NT2/D1 (cell line): ENCODE measurements around the gene PMIS2.
"Not testable (repeated sequence)": the region's sequence is repeated elsewhere in the genome, so short reads cannot be mapped to it uniquely, and the experiment has no call there.

Source experiments
- DNase-seq: peaks from one replicate; pipeline ENCODE4 v3.0.0-alpha.2; 2011; ENCODE audit warnings: low read depth, low spot score
- H3K27me3 ChIP-seq: 2 replicates; pipeline ENCODE4 v1.6.0; 2011; ENCODE audit warnings: mild to moderate bottlenecking; ENCODE audit not compliant: insufficient read length, insufficient read depth
- H3K36me3 ChIP-seq: 2 replicates; pipeline ENCODE4 v1.6.1; 2011; ENCODE audit warnings: mild to moderate bottlenecking, low read length, mixed read lengths; ENCODE audit not compliant: insufficient read depth, insufficient read length
- H3K4me1 ChIP-seq: 2 replicates; pipeline ENCODE4 v1.5.1; 2011; ENCODE audit not compliant: insufficient read depth, insufficient read length
- H3K4me3 ChIP-seq: 2 replicates; pipeline ENCODE4 v1.5.1; 2011; ENCODE audit warnings: low read depth; ENCODE audit not compliant: insufficient read length
- H3K9ac ChIP-seq: 2 replicates; pipeline ENCODE4 v1.6.0; 2011; ENCODE audit warnings: low read depth; ENCODE audit not compliant: insufficient read length
- H3K9me3 ChIP-seq: 2 replicates; pipeline ENCODE4 v1.5.1; 2011; ENCODE audit warnings: mild to moderate bottlenecking, low read length; ENCODE audit not compliant: insufficient read depth
- SUZ12 ChIP-seq: IDR thresholded peaks from 2 replicates; pipeline ENCODE4 v1.6.1; 2011; ENCODE audit not compliant: insufficient read length, insufficient read depth; ENCODE audit errors: extremely low read depth
- YY1 ChIP-seq: IDR thresholded peaks from 2 replicates; pipeline ENCODE4 v1.6.1; 2011; ENCODE audit not compliant: insufficient read length, insufficient read depth
- ZNF274 ChIP-seq: IDR thresholded peaks from 2 replicates; pipeline ENCODE4 v1.6.1; 2011; ENCODE audit warnings: mild to moderate bottlenecking, low read depth, low read length

Gene PMIS2

DNA sequence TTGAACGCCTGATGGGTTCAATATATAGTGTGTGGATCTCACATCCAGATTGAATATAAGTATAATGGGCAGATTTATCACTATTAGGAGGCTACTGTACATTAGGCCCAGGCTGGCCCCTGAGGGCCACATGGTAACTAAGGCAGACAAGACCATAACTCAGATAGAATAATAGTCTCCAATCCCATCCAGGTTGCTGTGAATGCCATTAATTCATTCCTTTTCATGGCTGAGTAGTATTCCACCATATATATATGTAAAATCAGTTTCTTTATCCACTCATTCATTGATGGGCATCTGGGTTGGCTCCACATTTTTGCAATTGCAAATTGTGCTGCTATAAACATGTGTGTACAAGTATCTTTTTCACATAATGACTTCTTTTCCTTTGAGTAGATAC, 8.1 kb upstream of the PMIS2 start:
- TF ChIP-seq YY1 (no peak), SUZ12 (no peak), ZNF274 (no peak)
- no peaks in the 10 kb centered on the region for H3K36me3 ChIP-seq
- no peak overlapping the region for H3K4me3 ChIP-seq
- no peaks in the 10 kb centered on the region for H3K27me3 ChIP-seq
- no peak for DNase-seq
- H3K4me1 ChIP-seq, result no peaks in the 10 kb centered on the region
- H3K9ac ChIP-seq, result no peak overlapping the region
- H3K9me3 ChIP-seq, result peaks cover 29% of the 10 kb centered on the region

DNA sequence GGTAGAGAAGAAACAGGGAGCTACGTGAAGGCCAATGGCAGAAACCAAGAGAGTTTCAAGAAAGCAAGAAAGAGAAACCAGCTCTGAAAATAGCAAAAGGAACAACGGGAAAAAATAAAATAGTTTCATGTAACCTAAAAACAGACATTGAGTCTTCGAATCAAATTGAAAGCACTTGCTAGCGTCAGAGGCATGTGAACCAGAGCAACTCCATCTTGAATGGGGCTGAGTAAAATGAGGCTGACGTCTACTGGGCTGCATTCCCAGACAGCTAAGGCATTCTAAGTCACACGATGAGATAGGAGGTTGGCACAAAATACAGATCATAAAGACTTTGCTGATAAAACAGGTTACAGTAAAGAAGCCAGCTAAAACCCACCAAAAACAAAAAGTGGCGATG, 7.3 kb upstream of the PMIS2 start:
- no peak overlapping the region for H3K9ac ChIP-seq
- no peaks in the 10 kb centered on the region for H3K27me3 ChIP-seq
- TF ChIP-seq YY1, result no peak
- TF ChIP-seq ZNF274, result no peak
- no peak for TF ChIP-seq SUZ12

DNA sequence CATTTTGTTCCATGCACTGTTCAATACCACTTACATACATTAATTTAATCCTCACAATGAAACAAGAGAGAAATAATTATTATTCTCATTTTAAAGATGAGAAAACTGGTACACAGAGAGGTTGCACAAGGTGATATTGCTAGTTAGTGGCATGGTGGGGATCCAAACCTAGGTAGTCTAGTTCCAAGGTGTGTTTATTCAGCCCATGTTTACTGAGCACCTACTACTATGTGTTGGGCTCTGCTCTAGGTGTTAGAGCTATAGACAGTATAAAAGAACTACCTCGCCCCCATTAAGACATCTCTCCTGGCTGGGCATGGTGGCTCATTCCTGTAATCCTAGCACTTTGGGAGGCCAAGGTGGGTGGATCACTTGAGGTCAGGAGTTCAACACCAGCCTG, 3.2 kb upstream of the PMIS2 start:
- Histone ChIP-seq H3K36me3 (no peaks in the 10 kb centered on the region), H3K9me3 (peaks cover 7% of the 10 kb centered on the region), H3K27me3 (peaks cover 2% of the 10 kb centered on the region), H3K4me1 (no peaks in the 10 kb centered on the region), H3K4me3 (no peak overlapping the region), H3K9ac (no peak overlapping the region)
- DNase-seq, result no peak
- TF ChIP-seq YY1 (no peak), SUZ12 (no peak), ZNF274 (no peak)

More for the DNA sequence above, 7.3 kb upstream of the PMIS2 start:
- no peaks in the 10 kb centered on the region for H3K4me1 ChIP-seq
- H3K36me3 ChIP-seq, result no peaks in the 10 kb centered on the region
- DNase-seq, result no peak
- H3K4me3 ChIP-seq, result no peak overlapping the region
- H3K9me3 ChIP-seq, result peaks cover 29% of the 10 kb centered on the region

DNA sequence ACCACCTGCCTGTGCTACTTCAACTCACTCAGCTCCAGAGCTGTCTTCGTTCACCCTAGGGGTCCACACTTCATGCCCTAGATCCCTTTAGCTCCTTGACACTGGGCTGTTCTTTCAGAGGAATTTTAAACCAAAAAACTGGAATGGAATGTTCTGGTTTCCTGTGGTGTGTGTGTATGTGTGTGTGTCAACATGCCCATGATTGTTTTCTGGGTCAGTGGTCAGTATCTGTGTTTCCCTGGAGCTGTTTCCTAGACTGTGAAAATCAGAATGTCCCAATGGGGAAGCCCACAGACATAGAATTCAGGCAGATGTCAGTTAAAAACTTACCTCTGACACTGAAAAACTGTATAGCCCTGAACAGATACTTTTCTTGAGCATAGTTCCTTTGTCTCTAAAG, 1.3 kb downstream of the PMIS2 start:
- H3K36me3 ChIP-seq, result no peaks in the 10 kb centered on the region
- no peaks in the 10 kb centered on the region for H3K4me1 ChIP-seq
- no peak overlapping the region for H3K9ac ChIP-seq
- DNase-seq, result no peak
- no peak overlapping the region for H3K4me3 ChIP-seq
- TF ChIP-seq ZNF274, result no peak
- TF ChIP-seq YY1, result no peak
- no peak for TF ChIP-seq SUZ12
- H3K27me3 ChIP-seq, result peaks cover 2% of the 10 kb centered on the region
- peaks cover 4% of the 10 kb centered on the region; the same call in 1 of the 2 replicates for H3K9me3 ChIP-seq

DNA sequence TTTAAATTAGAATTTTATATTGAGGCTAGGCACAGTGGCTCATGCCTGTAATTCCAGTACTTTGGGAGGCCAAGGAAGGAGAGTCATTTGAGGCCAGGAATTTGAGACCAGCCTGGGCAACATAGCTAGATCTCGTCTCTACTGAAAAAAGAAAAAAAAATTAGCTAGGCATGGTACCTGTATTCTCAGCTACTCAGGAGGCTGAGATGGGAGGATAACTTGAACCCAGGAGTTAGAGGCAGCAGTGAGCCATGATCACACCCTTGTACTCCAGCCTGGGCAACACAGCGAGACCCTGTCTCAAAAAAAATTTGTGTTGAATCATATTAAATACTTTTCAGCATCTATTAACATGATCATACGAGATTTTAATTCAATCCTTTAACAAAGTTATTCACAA, 4.9 kb downstream of the PMIS2 start:
- no peaks in the 10 kb centered on the region for H3K27me3 ChIP-seq
- no peaks in the 10 kb centered on the region for H3K36me3 ChIP-seq
- H3K9me3 ChIP-seq, result peaks cover 2% of the 10 kb centered on the region; the same call in 1 of the 2 replicates
- H3K4me3 ChIP-seq, result no peak overlapping the region
- H3K9ac ChIP-seq, result no peak overlapping the region
- H3K4me1 ChIP-seq, result no peaks in the 10 kb centered on the region
- no peak for TF ChIP-seq YY1
- TF ChIP-seq SUZ12, result no peak
- no peak for TF ChIP-seq ZNF274
- no peak for DNase-seq

DNA sequence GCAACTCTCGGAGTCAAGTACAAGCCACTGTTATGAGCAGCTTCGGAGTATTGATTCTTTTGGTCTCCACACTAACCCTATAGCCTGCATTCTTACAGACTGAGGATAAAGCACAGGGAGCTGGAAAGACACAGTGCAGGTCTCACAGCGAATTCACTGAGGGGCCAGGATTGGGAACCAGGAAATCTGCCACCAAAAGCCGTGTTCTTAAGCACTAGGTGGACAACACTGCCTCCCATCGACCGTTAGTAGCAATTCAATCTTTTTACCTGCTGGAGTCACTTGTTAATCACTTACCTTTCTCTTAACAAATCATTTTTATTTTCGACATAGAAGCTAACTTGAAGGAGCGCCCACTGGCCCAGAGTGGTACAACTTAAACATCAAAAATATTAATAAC, 6.3 kb downstream of the PMIS2 start:
- TF ChIP-seq ZNF274 (no peak), SUZ12 (no peak), YY1 (no peak)
- Histone ChIP-seq H3K9ac (no peak overlapping the region), H3K27me3 (no peaks in the 10 kb centered on the region), H3K4me3 (no peak overlapping the region), H3K4me1 (no peaks in the 10 kb centered on the region), H3K36me3 (no peaks in the 10 kb centered on the region), H3K9me3 (no peaks in the 10 kb centered on the region)
- DNase-seq, result peak; percentile 36

DNA sequence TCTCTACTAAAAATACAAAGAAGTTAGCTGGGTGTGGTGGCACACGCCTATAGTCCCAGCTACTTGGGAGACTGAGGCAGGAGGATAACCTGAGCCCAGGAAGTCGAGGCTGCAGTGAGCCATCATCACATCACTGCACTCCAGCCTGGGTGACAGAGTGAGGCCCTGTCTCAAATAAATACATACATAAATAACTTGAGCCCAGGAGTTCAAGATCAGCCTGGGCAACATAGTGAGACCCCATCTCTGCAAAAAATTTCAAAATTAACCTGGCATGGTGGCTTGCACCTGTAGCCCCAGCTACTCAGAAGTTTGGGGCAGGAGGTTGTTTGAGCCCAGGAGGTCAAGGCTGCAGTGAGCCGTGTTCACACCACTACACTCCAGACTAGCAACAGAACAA, 9.1 kb downstream of the PMIS2 start:
- not testable (repeated sequence) for H3K27me3 ChIP-seq, H3K9ac ChIP-seq, DNase-seq, H3K4me1 ChIP-seq, H3K9me3 ChIP-seq, H3K36me3 ChIP-seq, H3K4me3 ChIP-seq

DNA sequence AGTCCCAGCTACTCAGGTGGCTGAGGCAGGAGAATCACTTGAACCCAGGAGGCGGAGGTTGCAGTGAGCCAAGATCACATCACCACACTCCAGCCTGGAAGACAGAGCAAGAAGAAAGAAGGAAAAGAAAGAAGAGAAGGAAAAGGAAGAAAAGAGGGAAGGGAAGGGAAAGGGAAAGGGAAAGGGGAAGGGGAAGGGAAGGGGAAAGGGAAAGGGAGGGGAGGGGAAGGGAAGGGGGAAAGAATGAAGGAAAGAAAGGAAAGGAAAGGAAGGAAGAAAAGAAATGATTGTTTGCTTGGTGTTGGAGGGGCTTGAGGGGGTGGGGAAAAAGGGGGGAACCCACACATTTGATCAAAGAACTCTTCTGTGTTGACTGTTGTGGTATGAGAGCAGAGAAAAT, 10.0 kb downstream of the PMIS2 start:
- H3K4me3 ChIP-seq, result no peak overlapping the region
- no peaks in the 10 kb centered on the region for H3K9me3 ChIP-seq
- no peak for DNase-seq
- no peaks in the 10 kb centered on the region for H3K4me1 ChIP-seq
- no peak overlapping the region for H3K9ac ChIP-seq
- no peaks in the 10 kb centered on the region for H3K27me3 ChIP-seq
- H3K36me3 ChIP-seq, result no peaks in the 10 kb centered on the region
- TF ChIP-seq YY1, result no peak
- no peak for TF ChIP-seq SUZ12
- no peak for TF ChIP-seq ZNF274
